ENCODE measurements around the gene SPTLC3. TPM values are rescaled to one million over a fixed set of nuclear protein-coding genes. Genes with fewer than 3 reads are reported as not detected.
A peak's percentile ranks its signal among the peaks of the same experiment; 100 is the strongest.

SPTLC3 gene
- total RNA-seq, 2 experiments from 2014 or later: 0.38 to 0.59 TPM

DNA sequence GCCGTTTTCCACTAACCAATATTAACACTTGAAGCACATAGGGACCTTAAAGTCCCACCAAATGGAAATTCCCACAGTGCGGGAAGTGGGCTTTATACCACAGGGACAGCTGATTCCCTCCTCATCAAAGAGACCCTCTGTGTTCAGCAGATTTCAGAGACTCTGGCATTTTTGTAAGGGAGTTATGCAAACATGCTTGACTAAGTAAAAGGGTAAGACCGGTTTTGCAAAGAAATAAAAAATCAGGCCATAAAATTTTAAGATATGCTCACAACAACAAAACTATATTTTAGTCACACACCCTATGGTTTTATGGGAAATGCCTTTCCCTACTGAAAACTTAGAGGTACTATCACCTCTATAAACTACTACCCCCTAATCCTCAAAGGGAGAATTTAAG is 45.4 kb upstream of the SPTLC3 start:
- TF ChIP-seq, protein P1, sequence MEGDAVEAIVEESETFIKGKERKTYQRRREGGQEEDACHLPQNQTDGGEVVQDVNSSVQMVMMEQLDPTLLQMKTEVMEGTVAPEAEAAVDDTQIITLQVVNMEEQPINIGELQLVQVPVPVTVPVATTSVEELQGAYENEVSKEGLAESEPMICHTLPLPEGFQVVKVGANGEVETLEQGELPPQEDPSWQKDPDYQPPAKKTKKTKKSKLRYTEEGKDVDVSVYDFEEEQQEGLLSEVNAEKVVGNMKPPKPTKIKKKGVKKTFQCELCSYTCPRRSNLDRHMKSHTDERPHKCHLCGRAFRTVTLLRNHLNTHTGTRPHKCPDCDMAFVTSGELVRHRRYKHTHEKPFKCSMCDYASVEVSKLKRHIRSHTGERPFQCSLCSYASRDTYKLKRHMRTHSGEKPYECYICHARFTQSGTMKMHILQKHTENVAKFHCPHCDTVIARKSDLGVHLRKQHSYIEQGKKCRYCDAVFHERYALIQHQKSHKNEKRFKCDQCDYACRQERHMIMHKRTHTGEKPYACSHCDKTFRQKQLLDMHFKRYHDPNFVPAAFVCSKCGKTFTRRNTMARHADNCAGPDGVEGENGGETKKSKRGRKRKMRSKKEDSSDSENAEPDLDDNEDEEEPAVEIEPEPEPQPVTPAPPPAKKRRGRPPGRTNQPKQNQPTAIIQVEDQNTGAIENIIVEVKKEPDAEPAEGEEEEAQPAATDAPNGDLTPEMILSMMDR (IDR thresholded peaks at IDR 0.05): no peak
- ChIA-PET CTCF (no interaction called here), POLR2A (no interaction called here)
- DNase-seq (no peak), ATAC-seq (ENCODE audit: poor library complexity) (no peak)
- no peaks in the 10 kb centered on the region for H3K36me3 ChIP-seq (ENCODE audit: insufficient read depth, low read length)
- no peaks in the 10 kb centered on the region for H3K9me3 ChIP-seq (ENCODE audit: control insufficient read depth in 1 of 2, insufficient read depth in 1 of 2, low read length in 2 of 2)
- H3K36me3 Mint-ChIP-seq (ENCODE audit: low read depth): no peaks in the 10 kb centered on the region
- no peak overlapping the region for H3K27ac ChIP-seq (ENCODE audit: low read depth in 1 of 2, low read length in 2 of 2)
- H3K27me3 Mint-ChIP-seq: no peaks in the 10 kb centered on the region
- no peaks in the 10 kb centered on the region for H3K27me3 ChIP-seq (ENCODE audit: control insufficient read depth in 1 of 2, insufficient read depth in 2 of 2, low read length in 2 of 2)
- H3K9me3 Mint-ChIP-seq: no peaks in the 10 kb centered on the region
- H3K4me3 Mint-ChIP-seq: no peak overlapping the region
- intact Hi-C loops (cut with DNase I, micrococcal nuclease): no loop called here
- H3K4me1 ChIP-seq (ENCODE audit: insufficient read depth, low read length): no peaks in the 10 kb centered on the region
- no peak overlapping the region for H3K27ac Mint-ChIP-seq
- H3K4me1 Mint-ChIP-seq (ENCODE audit: low read depth): peaks cover 12% of the 10 kb centered on the region
- H3K4me3 ChIP-seq (ENCODE audit: low read length): no peak overlapping the region

DNA sequence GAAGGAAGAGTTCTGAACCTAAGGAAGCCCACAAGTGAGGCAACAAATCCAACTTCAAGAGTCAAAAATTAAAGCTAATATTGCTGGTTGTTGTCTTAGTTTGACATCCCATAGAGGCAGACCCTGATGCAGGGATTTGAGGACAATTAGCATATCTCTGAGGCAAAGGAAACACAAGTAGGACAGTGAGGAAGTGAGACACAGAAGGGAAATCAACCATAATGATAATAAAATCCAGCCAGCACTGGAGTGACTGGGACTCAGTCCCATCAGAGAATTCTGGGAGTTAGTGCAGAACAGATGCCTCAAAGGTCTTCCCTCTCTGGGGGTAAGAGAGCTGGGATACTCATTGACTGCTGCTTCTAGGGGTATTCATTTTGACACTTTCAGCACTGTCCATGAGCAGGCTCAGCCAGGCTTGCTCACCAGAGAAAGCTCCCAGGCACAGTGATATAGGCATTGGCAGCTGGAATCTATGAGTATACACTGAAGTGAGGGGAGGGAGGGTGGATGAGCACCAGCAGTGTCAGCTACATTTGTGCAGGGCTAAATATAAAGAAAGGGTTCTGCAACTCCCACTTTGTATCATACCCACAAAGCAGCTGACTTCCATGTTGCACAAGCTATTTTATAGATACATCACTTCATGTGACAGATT is 43.4 kb upstream of the SPTLC3 start:
- Histone ChIP-seq H3K27ac (ENCODE audit: low read depth in 1 of 2, low read length in 2 of 2) (no peak overlapping the region), H3K4me3 (ENCODE audit: low read length) (no peak overlapping the region), H3K4me1 (ENCODE audit: insufficient read depth, low read length) (no peaks in the 10 kb centered on the region), H3K9me3 (ENCODE audit: control insufficient read depth in 1 of 2, insufficient read depth in 1 of 2, low read length in 2 of 2) (peaks cover 0 to 4% of the 10 kb centered on the region in 2 experiments), H3K27me3 (ENCODE audit: control insufficient read depth in 1 of 2, insufficient read depth in 2 of 2, low read length in 2 of 2) (no peaks in the 10 kb centered on the region), H3K36me3 (ENCODE audit: insufficient read depth, low read length) (no peaks in the 10 kb centered on the region)
- intact Hi-C loops (cut with DNase I, micrococcal nuclease): no loop called here
- no peak for ATAC-seq (ENCODE audit: poor library complexity)
- H3K4me3 Mint-ChIP-seq: no peak overlapping the region
- no peaks in the 10 kb centered on the region for H3K36me3 Mint-ChIP-seq (ENCODE audit: low read depth)
- CTCF ChIA-PET: no interaction called here
- no peaks in the 10 kb centered on the region for H3K27me3 Mint-ChIP-seq
- H3K4me1 Mint-ChIP-seq (ENCODE audit: low read depth): peaks cover 12% of the 10 kb centered on the region
- no peak overlapping the region for H3K27ac Mint-ChIP-seq
- no peaks in the 10 kb centered on the region for H3K9me3 Mint-ChIP-seq
- no peak for DNase-seq
- TF ChIP-seq, protein P1 (IDR thresholded peaks at IDR 0.05): no peak
- POLR2A ChIA-PET: interaction anchor here (0.6 kb wide), 1 partner anchor 10 kb away, joined by 3 read pairs; no protein-coding TSS in a partner anchor

DNA sequence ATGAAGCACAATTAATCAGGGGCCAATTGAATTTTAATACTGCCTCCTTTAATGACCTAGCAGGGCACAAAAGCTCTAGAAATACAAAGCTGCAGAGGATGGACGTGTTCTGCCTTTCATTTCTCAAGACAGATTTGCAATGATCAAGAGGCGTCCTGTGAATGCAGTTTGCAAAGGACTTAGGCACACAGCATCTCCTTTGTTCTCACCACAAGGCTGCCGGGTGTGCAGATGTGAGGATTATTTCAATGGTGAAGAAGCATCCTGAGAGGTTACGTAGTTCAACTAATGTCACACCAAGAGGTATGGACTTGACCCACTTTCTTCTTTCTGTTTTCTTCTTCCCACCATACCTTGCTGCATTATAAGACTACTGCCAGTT is 42.9 kb upstream of the SPTLC3 start:
- Mint-ChIP-seq H3K36me3 (ENCODE audit: low read depth) (no peaks in the 10 kb centered on the region), H3K27ac (no peak overlapping the region), H3K4me3 (no peak overlapping the region), H3K4me1 (ENCODE audit: low read depth) (peaks cover 12% of the 10 kb centered on the region), H3K9me3 (no peaks in the 10 kb centered on the region), H3K27me3 (no peaks in the 10 kb centered on the region)
- DNase-seq (peak in 1 of 14 experiments; percentile 5), ATAC-seq (ENCODE audit: poor library complexity) (peak; percentile 48)
- H3K4me3 ChIP-seq (ENCODE audit: low read length): no peak overlapping the region
- H3K27me3 ChIP-seq (ENCODE audit: control insufficient read depth in 1 of 2, insufficient read depth in 2 of 2, low read length in 2 of 2): no peaks in the 10 kb centered on the region
- ChIA-PET POLR2A (no interaction called here), CTCF (no interaction called here)
- no peak overlapping the region for H3K27ac ChIP-seq (ENCODE audit: low read depth in 1 of 2, low read length in 2 of 2)
- no peaks in the 10 kb centered on the region for H3K36me3 ChIP-seq (ENCODE audit: insufficient read depth, low read length)
- no peaks in the 10 kb centered on the region for H3K4me1 ChIP-seq (ENCODE audit: insufficient read depth, low read length)
- TF ChIP-seq, protein P1 (IDR thresholded peaks at IDR 0.05): no peak
- intact Hi-C loops (cut with DNase I, micrococcal nuclease): no loop called here
- peaks cover 0 to 4% of the 10 kb centered on the region in 2 experiments for H3K9me3 ChIP-seq (ENCODE audit: control insufficient read depth in 1 of 2, insufficient read depth in 1 of 2, low read length in 2 of 2)

All from CD4-positive, alpha-beta T cell (primary cell).